Spleen (tissue), 7 donors: Measurements from ENCODE around the gene AKAP6.

Experiments
- POLR2A ChIP-seq, 3 donors: fragments of 450-650 bp; IDR thresholded peaks; one replicate each; pipeline ENCODE4 v1.5.1; 2017; ENCODE audit warnings: antibody characterized with exemption in 3 of 3, mild to moderate bottlenecking in 1 of 3
- POLR2AphosphoS5 ChIP-seq, 3 donors: sonication (generic); formaldehyde crosslinking; IDR thresholded peaks; one replicate each; pipeline ENCODE4 v1.5.1; 2017; ENCODE audit warnings: antibody characterized with exemption in 3 of 3
- TF ChIP-seq, protein P1 (sequence below), 11 experiments: fragments of 200-600 bp in 7 of 11; fragments of 450-650 bp in 4 of 11; sonication (generic) in 4 of 11; IDR thresholded peaks in 8 of 11; conservative IDR thresholded peaks in 3 of 11; 1 replicate in 7 of 11; 2 replicates in 4 of 11; pipeline versions ENCODE4 v1.4.0 to v1.8.0; 2016 to 2021; ENCODE audit warnings: antibody characterized with exemption in 11 of 11, inconsistent platforms in 4 of 11, mild to moderate bottlenecking in 1 of 11
- donor health status: DM: no; HTN: no; CAD: no; lungs with moderate emphysema.
- donor health status: DM: no; HTN: no; CAD: no.
- donor health status: DM: no; HTN: no; CAD: no.

DNA sequence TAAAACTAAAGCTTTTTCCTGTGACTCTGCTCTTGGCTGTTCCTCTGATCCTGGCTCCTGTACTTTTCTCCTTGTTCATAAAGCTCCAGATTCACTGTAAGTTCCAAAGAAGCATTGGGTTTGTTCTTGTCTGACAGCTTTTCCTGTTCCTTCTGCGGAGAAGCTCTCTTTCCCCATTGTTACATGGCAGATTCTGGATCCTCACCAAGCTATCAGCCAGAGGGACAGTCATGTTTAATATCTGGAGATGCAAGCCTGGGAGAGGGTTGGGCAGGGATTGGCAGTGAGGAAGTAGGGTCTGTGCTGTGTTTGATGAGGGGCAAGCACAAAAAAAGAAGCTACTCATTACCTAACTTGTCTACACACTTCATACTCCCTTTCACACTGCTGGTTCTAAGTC is 107.9 kb downstream of the AKAP6 start:
- TF ChIP-seq POLR2AphosphoS5 (IDR thresholded peaks at IDR 0.05) = no peak
- TF ChIP-seq POLR2A (IDR thresholded peaks at IDR 0.05) = no peak
- TF ChIP-seq, protein P1, sequence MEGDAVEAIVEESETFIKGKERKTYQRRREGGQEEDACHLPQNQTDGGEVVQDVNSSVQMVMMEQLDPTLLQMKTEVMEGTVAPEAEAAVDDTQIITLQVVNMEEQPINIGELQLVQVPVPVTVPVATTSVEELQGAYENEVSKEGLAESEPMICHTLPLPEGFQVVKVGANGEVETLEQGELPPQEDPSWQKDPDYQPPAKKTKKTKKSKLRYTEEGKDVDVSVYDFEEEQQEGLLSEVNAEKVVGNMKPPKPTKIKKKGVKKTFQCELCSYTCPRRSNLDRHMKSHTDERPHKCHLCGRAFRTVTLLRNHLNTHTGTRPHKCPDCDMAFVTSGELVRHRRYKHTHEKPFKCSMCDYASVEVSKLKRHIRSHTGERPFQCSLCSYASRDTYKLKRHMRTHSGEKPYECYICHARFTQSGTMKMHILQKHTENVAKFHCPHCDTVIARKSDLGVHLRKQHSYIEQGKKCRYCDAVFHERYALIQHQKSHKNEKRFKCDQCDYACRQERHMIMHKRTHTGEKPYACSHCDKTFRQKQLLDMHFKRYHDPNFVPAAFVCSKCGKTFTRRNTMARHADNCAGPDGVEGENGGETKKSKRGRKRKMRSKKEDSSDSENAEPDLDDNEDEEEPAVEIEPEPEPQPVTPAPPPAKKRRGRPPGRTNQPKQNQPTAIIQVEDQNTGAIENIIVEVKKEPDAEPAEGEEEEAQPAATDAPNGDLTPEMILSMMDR (IDR thresholded peaks at IDR 0.05 in 8 of 11, conservative IDR thresholded peaks at IDR 0.05 in 3 of 11) = no peak
